Germinal center (tissue), 1 donor: Measurements from ENCODE around the gene MGA.

Source experiments
- DNase-seq: peaks from one replicate; pipeline ENCODE4 v3.0.0; 2012; ENCODE audit warnings: mixed read lengths, low spot score

Gene MGA

DNA sequence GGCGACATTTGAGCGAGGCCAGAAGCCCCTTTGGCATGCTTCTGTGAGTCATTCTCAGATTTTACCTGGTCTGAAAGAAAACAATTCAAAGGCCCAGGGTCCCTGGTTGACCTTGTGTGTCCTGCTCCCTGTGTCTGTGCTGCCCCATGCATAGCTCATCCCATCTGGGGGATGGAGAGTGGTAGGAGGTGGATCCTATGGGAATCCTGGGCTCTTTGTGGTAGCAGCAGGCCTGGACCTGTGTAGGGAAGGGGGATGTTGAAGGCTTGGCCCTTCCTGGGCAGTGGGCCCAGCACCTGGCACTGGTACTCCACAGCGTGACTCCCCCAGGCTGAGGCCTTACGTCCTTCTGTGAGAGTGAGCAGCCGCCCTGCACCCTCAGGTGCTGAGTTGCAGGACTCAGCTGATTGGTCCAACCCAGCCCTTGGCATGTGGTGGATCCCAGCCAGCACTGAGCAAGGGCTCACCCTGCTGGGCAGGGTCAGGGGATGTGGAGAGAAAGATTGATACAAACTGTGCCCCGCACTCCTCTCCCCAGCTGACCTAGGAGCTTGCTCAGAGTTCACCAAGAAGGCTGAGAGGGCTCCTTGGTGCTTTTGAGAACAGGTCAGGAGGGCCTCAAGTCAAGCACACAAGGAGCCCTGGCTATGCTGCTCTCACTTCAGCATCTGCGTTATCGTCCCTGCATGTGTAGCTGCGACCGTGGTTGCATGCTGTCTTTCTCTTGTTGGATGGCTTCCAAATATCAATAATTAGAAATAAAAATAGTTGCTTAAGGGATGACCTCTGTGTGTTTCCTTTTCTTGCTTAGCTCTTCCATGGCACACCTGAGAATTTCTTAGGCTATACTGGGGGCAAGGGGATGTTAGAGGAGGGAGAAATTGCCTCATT, 146.3 kb downstream of the MGA start:
- no peak for DNase-seq

- no peak for DNase-seq
Measured at GRCh38 chr15:41809121-41809520, 148.9 kb downstream of the MGA start.

GRCh38 chr15:41809526-41810220, 149.5 kb downstream of the MGA start:
- DNase-seq, result no peak

DNA sequence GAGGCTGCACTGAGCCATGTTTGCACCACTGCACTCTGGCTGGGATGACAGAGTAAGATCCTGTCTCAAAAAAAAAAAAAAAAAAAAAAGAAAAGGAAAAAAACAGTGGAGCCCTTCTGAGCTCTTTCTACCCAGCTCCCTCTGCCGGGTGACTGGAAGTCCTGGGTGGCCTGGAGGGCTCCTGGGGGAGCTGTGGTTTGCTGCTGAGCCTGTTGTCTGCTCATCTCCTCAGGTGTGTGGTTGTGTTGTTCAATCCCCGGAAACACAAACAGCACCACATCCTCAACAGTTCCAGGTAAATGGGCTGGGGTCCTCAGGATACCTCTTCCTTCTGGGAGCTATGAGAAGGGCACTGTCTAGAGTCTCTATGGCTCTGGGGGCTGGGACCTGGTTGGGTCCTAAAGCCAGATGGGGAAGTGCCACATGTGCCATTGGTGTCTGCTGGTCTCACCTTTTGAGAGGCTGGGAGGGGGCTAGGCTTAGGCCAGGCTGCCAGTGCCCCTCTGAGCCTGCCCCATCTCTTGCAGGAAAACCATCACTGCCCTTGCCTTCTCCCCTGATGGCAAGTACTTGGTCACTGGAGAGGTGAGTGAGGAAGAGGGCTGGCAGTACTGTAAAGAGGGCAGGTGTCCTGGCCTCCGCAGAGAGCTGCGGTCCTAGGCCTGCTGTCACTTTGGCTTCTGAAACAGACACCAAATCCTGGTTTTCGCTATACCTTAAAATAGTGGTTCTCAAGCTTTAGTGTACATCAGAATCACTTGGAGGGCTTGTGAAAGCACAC, 150.6 kb downstream of the MGA start:
- no peak for DNase-seq

GRCh38 chr15:41811432-41812195, 151.4 kb downstream of the MGA start:
- DNase-seq, result peak; percentile 85

GRCh38 chr15:41812820-41813375, 152.7 kb downstream of the MGA start:
- DNase-seq, result no peak

DNA sequence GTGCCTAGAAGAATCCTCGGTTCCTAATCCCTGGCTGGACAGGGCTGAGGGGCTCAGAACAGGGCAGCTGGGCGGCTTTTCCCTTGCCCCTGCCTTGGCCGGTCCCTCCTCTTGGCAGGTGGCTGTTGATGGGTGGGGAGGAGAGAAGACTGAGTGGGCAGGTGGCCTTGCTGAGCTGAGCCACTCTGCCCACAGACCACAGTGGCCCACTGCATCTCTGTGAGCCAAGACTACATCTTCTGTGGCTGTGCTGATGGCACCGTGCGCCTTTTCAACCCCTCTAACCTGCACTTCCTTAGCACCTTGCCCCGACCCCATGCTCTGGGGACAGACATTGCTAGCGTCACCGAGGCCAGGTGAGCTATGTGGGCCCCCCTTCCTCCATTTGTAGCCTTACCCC, 153.2 kb downstream of the MGA start:
- DNase-seq, result no peak

DNA sequence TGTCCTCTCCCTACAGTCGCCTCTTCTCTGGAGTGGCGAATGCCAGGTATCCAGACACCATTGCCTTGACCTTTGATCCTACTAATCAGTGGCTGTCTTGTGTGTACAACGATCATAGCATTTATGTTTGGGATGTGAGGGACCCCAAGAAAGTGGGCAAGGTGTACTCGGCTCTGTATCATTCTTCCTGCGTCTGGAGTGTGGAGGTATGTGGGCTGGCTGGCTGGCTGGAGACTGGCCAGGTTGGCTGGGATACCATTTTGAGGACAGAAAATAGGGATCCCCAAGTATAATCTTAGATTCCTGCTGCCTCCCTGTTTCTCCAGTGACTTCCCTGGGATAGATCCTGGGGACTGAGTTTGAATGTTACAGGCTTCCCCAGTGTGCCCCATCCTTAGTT, 154.3 kb downstream of the MGA start:
- DNase-seq, result no peak

GRCh38 chr15:41816788-41817187, 156.6 kb downstream of the MGA start:
- no peak for DNase-seq

DNA sequence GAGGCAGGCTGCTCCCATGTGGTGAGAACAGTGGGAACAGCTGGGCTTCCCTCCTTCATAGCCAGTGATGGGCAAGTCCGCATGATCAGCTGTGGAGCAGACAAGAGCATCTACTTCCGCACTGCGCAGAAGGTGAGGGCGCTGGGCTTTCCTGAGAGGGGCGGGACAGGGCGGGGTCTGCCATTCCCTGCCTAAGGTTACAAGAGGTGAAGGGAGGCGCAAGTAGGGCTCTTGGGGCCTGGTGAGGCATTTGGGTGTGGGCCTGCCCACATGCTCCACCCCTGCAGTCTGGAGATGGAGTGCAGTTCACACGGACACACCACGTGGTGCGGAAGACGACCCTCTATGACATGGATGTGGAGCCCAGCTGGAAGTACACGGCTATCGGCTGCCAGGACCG, 157.1 kb downstream of the MGA start:
- no peak for DNase-seq

DNA sequence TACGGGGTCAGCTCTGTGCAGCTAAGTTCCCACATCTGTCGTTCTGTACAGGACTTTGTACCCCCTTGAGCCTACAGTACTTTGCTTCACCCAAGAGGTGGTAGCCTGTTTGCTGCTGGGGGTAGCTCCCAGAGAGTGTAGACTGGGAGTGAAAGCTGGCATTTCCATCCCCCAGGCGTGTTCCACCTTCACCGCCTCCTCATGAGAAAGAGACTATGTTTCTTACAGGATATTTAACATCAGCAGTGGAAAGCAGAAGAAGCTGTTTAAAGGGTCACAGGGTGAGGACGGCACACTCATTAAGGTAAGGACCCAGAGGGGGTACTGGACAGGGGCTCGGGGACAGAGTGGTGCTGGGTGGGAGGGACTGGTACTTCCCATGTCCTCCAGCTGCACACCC, 157.6 kb downstream of the MGA start:
- DNase-seq, result no peak

- DNase-seq, result no peak
Measured at GRCh38 chr15:41819455-41820050, 159.3 kb downstream of the MGA start.

DNA sequence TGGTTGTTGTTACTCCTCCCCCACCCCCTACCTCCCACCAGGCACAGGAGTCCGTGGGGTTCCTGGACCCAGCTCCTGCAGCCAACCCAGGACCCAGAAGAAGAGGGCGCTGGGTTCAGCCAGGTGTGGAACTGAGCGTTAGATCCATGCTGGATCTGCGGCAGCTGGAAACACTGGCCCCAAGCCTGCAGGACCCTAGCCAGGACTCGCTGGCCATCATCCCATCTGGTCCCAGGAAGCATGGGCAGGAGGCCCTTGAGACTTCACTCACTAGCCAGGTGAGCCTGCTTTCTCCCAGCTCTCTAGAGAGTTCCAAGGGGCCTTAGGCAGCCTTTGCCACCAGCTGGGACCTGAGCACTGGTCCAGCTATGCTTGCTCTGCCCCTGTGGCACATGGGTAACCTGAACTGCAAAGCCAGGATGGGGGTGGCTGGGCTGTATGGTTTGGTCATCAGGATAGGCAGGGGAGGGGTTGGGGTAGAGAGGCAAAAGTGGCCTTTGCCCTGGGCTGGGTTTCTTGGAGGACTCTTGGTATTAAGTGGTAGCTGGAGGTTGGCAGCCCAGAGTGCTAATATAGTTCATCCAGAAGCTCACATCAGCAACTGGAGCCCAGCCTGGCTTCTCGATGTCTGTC, 160.7 kb downstream of the MGA start:
- DNase-seq, result no peak

DNA sequence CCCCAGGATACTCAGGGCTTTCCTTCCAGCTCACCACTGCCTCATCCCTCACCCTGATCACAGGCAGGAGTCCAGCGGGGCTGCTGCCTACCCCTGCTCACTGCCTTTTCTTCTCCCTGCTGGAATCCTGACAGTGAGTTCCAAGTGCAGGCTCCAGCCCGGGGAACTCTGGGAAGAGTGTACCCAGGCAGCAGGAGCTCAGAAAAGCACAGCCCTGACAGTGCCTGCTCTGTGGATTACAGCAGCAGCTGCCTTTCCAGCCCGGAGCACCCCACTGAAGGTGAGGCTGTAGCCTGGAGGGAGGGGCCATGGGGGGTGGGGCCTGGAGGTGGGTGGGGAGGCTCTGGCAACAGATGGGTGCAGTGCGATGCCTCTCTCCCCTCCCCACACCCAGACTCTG, 161.6 kb downstream of the MGA start:
- DNase-seq, result no peak

DNA sequence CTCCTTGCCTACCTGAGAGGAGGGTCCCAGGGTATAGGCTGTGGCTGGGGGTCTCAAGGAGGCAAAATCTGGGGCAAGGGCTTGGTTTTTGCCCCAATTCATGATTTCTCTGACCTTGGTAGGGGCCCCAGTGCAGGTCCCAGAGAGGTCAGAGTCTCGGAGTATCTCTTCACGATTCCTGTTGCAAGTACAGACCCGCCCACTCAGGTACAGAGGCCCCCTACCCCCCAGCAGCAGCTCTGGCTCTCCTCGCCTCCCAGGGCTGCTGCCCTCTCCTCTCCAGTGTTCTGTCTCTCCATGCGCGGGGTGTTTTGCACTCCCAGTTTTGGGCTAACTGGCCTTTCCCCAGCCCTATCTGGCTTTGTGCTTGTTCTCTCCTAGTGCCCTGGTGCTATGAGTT, 162.3 kb downstream of the MGA start:
- no peak for DNase-seq
